NOMO-1 (cell line): ENCODE data around the gene SPPL3.

Experiments
- DNase-seq, 2 experiments: peaks; one replicate each; lab custom pipeline; 2025; ENCODE audit not compliant: unreplicated experiment in 2 of 2; lab: John Stamatoyannopoulos, UW

SPPL3 gene

GRCh38 chr12:120879102-120879501 is 25.1 kb downstream of the SPPL3 start:
- DNase-seq: no peak

- DNase-seq: no peak
Measured at GRCh38 chr12:120874547-120875245, 29.5 kb downstream of the SPPL3 start.

GRCh38 chr12:120873226-120873625 is 30.9 kb downstream of the SPPL3 start:
- DNase-seq: peak; percentile 37 to 46

GRCh38 chr12:120872487-120872886 is 31.7 kb downstream of the SPPL3 start:
- DNase-seq: no peak

- DNase-seq: no peak
Measured at GRCh38 chr12:120870415-120870814, 33.7 kb downstream of the SPPL3 start.

GRCh38 chr12:120869376-120869775 is 34.8 kb downstream of the SPPL3 start:
- no peak for DNase-seq

- DNase-seq: no peak
Measured at GRCh38 chr12:120866108-120866507, 38.0 kb downstream of the SPPL3 start.

GRCh38 chr12:120865098-120865497 is 39.1 kb downstream of the SPPL3 start:
- no peak for DNase-seq

- DNase-seq: no peak
Measured at GRCh38 chr12:120862664-120863063, 41.5 kb downstream of the SPPL3 start.

GRCh38 chr12:120861074-120861795 is 42.9 kb downstream of the SPPL3 start:
- DNase-seq: no peak

GRCh38 chr12:120858306-120859088 is 45.7 kb downstream of the SPPL3 start:
- no peak for DNase-seq

GRCh38 chr12:120856980-120857379 is 47.2 kb downstream of the SPPL3 start:
- peak in 1 of 2 experiments; percentile 42 for DNase-seq

GRCh38 chr12:120855823-120856588 is 48.2 kb downstream of the SPPL3 start:
- no peak for DNase-seq

GRCh38 chr12:120854804-120855203 is 49.4 kb downstream of the SPPL3 start:
- DNase-seq: no peak

GRCh38 chr12:120853188-120853587 is 51.0 kb downstream of the SPPL3 start:
- DNase-seq: no peak

GRCh38 chr12:120851944-120852343 is 52.2 kb downstream of the SPPL3 start:
- no peak for DNase-seq

GRCh38 chr12:120851444-120851843 is 52.7 kb downstream of the SPPL3 start:
- DNase-seq: peak; percentile 40 to 78

GRCh38 chr12:120849765-120850164 is 54.4 kb downstream of the SPPL3 start:
- DNase-seq: no peak

- DNase-seq: peak; percentile 21 to 78
Measured at GRCh38 chr12:120847814-120848213, 56.3 kb downstream of the SPPL3 start.

- no peak for DNase-seq
Measured at GRCh38 chr12:120847392-120847791, 56.8 kb downstream of the SPPL3 start.

- DNase-seq: no peak
Measured at GRCh38 chr12:120846721-120847120, 57.4 kb downstream of the SPPL3 start.
